H9 (cell line): ENCODE data around the gene CRYAB. TPM values are rescaled to one million over a fixed set of nuclear protein-coding genes. Genes with fewer than 3 reads are reported as not detected.

ENCODE experiments used
- DNase-seq: peaks from one replicate; pipeline ENCODE4 v3.0.0-alpha.2; 2017
- H2AFZ ChIP-seq: one replicate; pipeline ENCODE4 v1.6.1; 2013; ENCODE audit warnings: mild to moderate bottlenecking, low read length, control low read depth, moderate library complexity
- H2AK5ac ChIP-seq: 2 replicates; pipeline ENCODE4 v1.6.1; 2013; ENCODE audit warnings: low read length, control low read depth, mixed read lengths; ENCODE audit not compliant: insufficient read length
- H2BK120ac ChIP-seq: one replicate; pipeline ENCODE4 v1.6.1; 2013; ENCODE audit warnings: low read depth, mild to moderate bottlenecking, low read length, control low read depth, inconsistent platforms; ENCODE audit not compliant: poor library complexity, severe bottlenecking
- H2BK12ac ChIP-seq: 2 replicates; pipeline ENCODE4 v1.6.1; 2013; ENCODE audit warnings: low read length, control low read depth, mixed read lengths, low read depth; ENCODE audit not compliant: insufficient read length
- H2BK15ac ChIP-seq: 2 replicates; pipeline ENCODE4 v1.6.1; 2013; ENCODE audit warnings: low read depth, low read length, control low read depth
- H2BK20ac ChIP-seq: one replicate; pipeline ENCODE4 v1.6.1; 2013; ENCODE audit warnings: low read depth, mild to moderate bottlenecking, low read length, control low read depth, inconsistent platforms; ENCODE audit not compliant: poor library complexity, severe bottlenecking
- H2BK5ac ChIP-seq: 2 replicates; pipeline ENCODE4 v1.6.1; 2013; ENCODE audit warnings: low read length, control low read depth, mixed read lengths; ENCODE audit not compliant: insufficient read length
- H3K14ac ChIP-seq: 2 replicates; pipeline ENCODE4 v1.6.1; 2013; ENCODE audit warnings: low read length, control low read depth; ENCODE audit not compliant: insufficient read depth
- H3K18ac ChIP-seq: 2 replicates; pipeline ENCODE4 v1.6.1; 2013; ENCODE audit warnings: low read depth, mild to moderate bottlenecking, mixed read lengths, low read length, control low read depth; ENCODE audit not compliant: insufficient read length
- H3K23ac ChIP-seq: 2 replicates; pipeline ENCODE4 v1.6.1; 2013; ENCODE audit warnings: low read length, control low read depth, mixed read lengths, low read depth; ENCODE audit not compliant: insufficient read length
- H3K23me2 ChIP-seq: 2 replicates; pipeline ENCODE4 v1.6.1; 2013; ENCODE audit warnings: low read depth, mild to moderate bottlenecking, mixed read lengths, low read length, control low read depth; ENCODE audit not compliant: insufficient read length, poor library complexity, severe bottlenecking
- H3K27ac ChIP-seq: 2 replicates; pipeline ENCODE4 v1.5.1; 2013; ENCODE audit warnings: low read length, control low read depth, mixed read lengths, low read depth; ENCODE audit not compliant: insufficient read length
- H3K27me3 ChIP-seq: 2 replicates; pipeline ENCODE4 v1.6.1; 2013; ENCODE audit warnings: low read length, control low read depth, inconsistent platforms; ENCODE audit not compliant: insufficient read depth
- H3K4ac ChIP-seq: 2 replicates; pipeline ENCODE4 v1.6.1; 2013; ENCODE audit warnings: low read depth, mild to moderate bottlenecking, control low read depth, inconsistent platforms, low read length, moderate library complexity
- H3K4me1 ChIP-seq: 2 replicates; pipeline ENCODE4 v1.6.1; 2013; ENCODE audit warnings: low read length, control low read depth, inconsistent platforms; ENCODE audit not compliant: insufficient read depth
- H3K4me2 ChIP-seq: 2 replicates; pipeline ENCODE4 v1.6.1; 2013; ENCODE audit warnings: low read length, control low read depth, mixed read lengths; ENCODE audit not compliant: insufficient read length, insufficient read depth
- H3K56ac ChIP-seq: 2 replicates; pipeline ENCODE4 v1.6.1; 2013; ENCODE audit warnings: low read depth, mild to moderate bottlenecking, mixed read lengths, low read length, control low read depth; ENCODE audit not compliant: insufficient read length
- H3K79me1 ChIP-seq: 2 replicates; pipeline ENCODE4 v1.6.1; 2013; ENCODE audit warnings: low read depth, mild to moderate bottlenecking, moderate library complexity, low read length, control low read depth, inconsistent platforms; ENCODE audit not compliant: insufficient read depth, poor library complexity, severe bottlenecking
- H3K79me2 ChIP-seq: 2 replicates; pipeline ENCODE4 v1.6.1; 2013; ENCODE audit warnings: low read length, control low read depth, inconsistent platforms; ENCODE audit not compliant: insufficient read depth
- H3K9ac ChIP-seq: 2 replicates; pipeline ENCODE4 v1.6.1; 2013; ENCODE audit warnings: low read length, control low read depth, mixed read lengths; ENCODE audit not compliant: insufficient read length; ENCODE audit errors: extremely low read depth
- H3K9me3 ChIP-seq: one replicate; pipeline ENCODE4 v1.6.1; 2013; ENCODE audit warnings: low read depth, low read length, inconsistent platforms; ENCODE audit not compliant: control insufficient read depth
- H3T11ph ChIP-seq: one replicate; pipeline ENCODE4 v1.6.1; 2013; ENCODE audit warnings: mild to moderate bottlenecking, low read length, control low read depth, inconsistent platforms
- H4K20me1 ChIP-seq: one replicate; pipeline ENCODE4 v1.6.1; 2013; ENCODE audit not compliant: control insufficient read depth, insufficient read length, insufficient read depth
- H4K5ac ChIP-seq: 2 replicates; pipeline ENCODE4 v1.6.1; 2013; ENCODE audit warnings: low read depth, mild to moderate bottlenecking, mixed read lengths, low read length, control low read depth; ENCODE audit not compliant: insufficient read length
- H4K8ac ChIP-seq: replicated peaks from 2 replicates; pipeline ENCODE4 v1.6.1; 2013; ENCODE audit warnings: low read length, control low read depth, mixed read lengths, low read depth; ENCODE audit not compliant: insufficient read length
- H4K91ac ChIP-seq: 2 replicates; pipeline ENCODE4 v1.6.1; 2013; ENCODE audit warnings: low read depth, mild to moderate bottlenecking, moderate library complexity, mixed read lengths, low read length, control low read depth; ENCODE audit not compliant: insufficient read length
- H3K27ac Mint-ChIP-seq, 3 experiments: 2 replicates in 2 of 3; 3 replicates in 1 of 3; pipeline ENCODE4 v1.8.0; 2020 to 2021; ENCODE audit warnings: mixed read lengths in 3 of 3, mild to moderate bottlenecking in 1 of 3, moderate library complexity in 1 of 3
- H3K27me3 Mint-ChIP-seq: 2 replicates; pipeline ENCODE4 v1.8.0; 2021; ENCODE audit warnings: low read depth, mild to moderate bottlenecking, moderate library complexity, mixed read lengths
- H3K36me3 Mint-ChIP-seq, 3 experiments: 2 replicates in 2 of 3; 3 replicates in 1 of 3; pipeline ENCODE4 v1.8.0; 2020 to 2021; ENCODE audit warnings: low read depth in 3 of 3, mixed read lengths in 3 of 3; ENCODE audit not compliant: insufficient read depth in 1 of 3
- H3K4me1 Mint-ChIP-seq, 2 experiments: 2 replicates each; pipeline ENCODE4 v1.8.0; 2020; ENCODE audit warnings: mixed read lengths in 2 of 2
- H3K4me3 Mint-ChIP-seq, 2 experiments: 2 replicates in 1 of 2; 3 replicates in 1 of 2; pipeline ENCODE4 v1.8.0; 2020 to 2021; ENCODE audit warnings: mild to moderate bottlenecking in 2 of 2, mixed read lengths in 2 of 2, moderate library complexity in 1 of 2
- H3K9me3 Mint-ChIP-seq, 2 experiments: 2 replicates in 1 of 2; 3 replicates in 1 of 2; pipeline ENCODE4 v1.8.0; 2020; ENCODE audit warnings: mild to moderate bottlenecking in 2 of 2, mixed read lengths in 2 of 2, moderate library complexity in 1 of 2
- CTCF ChIP-seq: fragments of 200-600 bp; sonication (generic); conservative IDR thresholded peaks from 3 replicates; pipeline ENCODE4 v1.8.0; 2021; ENCODE audit warnings: antibody characterized with exemption, mild to moderate bottlenecking
- WGBS: extraction: QIAGEN DNeasy Blood & Tissue Kit; methylation state at CpG from one replicate; pipeline ENCODE4 v1.1.7; 2013; ENCODE audit warnings: missing lambda C conversion rate, low lambda C conversion rate, mixed read lengths; ENCODE audit not compliant: insufficient read length; ENCODE audit errors: extremely low coverage; 5-methylcytosine and 5-hydroxymethylcytosine counted together
- total RNA-seq: library from RNA; stranded (reverse); gene quantifications from 2 replicates; pipeline ENCODE4 v1.2.1, GENCODE V29; 2021

Gene CRYAB
- total RNA-seq, 1 experiment from 2014 or later = not detected

- H3K36me3 Mint-ChIP-seq = no peaks in the 10 kb centered on the region
- Histone ChIP-seq H4K5ac (no peak overlapping the region), H4K8ac (no peak overlapping the region), H3K4me1 (no peaks in the 10 kb centered on the region; the same call in 1 of the 2 replicates), H3K23me2 (peaks cover 9% of the 10 kb centered on the region), H3K4ac (no peak overlapping the region), H2AK5ac (no peak overlapping the region), H4K20me1 (no peaks in the 10 kb centered on the region), H3K27me3 (no peaks in the 10 kb centered on the region), H2BK120ac (no peak overlapping the region), H2BK12ac (no peak overlapping the region), H3K9ac (no peak overlapping the region), H3K9me3 (no peaks in the 10 kb centered on the region), H2AFZ (no peak overlapping the region), H3T11ph (no peak overlapping the region), H2BK20ac (no peak overlapping the region), H2BK15ac (no peak overlapping the region), H3K14ac (no peak overlapping the region), H3K4me2 (no peak overlapping the region), H3K79me2 (no peaks in the 10 kb centered on the region), H3K56ac (no peak overlapping the region), H2BK5ac (no peak overlapping the region), H4K91ac (no peak overlapping the region), H3K23ac (no peak overlapping the region), H3K79me1 (no peaks in the 10 kb centered on the region), H3K27ac (no peak overlapping the region), H3K18ac (no peak overlapping the region)
- peaks cover 5 to 10% of the 10 kb centered on the region in 2 experiments for H3K4me1 Mint-ChIP-seq
- H3K9me3 Mint-ChIP-seq = no peaks in the 10 kb centered on the region
- no peak overlapping the region for H3K4me3 Mint-ChIP-seq
- no peak overlapping the region for H3K27ac Mint-ChIP-seq
- H3K27me3 Mint-ChIP-seq = no peaks in the 10 kb centered on the region
- DNase-seq = no peak
- no peak for TF ChIP-seq CTCF
- no CpG with 5 or more reads among the region's 5 CpGs for WGBS
Observed at GRCh38 chr11:111882202-111882601, 29.4 kb downstream of the CRYAB start.
